ENCODE results near the gene RFNG.
A peak's percentile ranks its signal among the peaks of the same experiment; 100 is the strongest.

Gene RFNG

GRCh38 chr17:82076785-82077591 lies 25.4 kb upstream of the RFNG start:
- H3K27me3 Mint-ChIP-seq (ENCODE audit: low read depth): peaks cover 9% of the 10 kb centered on the region
- no peak overlapping the region for H3K4me3 Mint-ChIP-seq
- peak overlapping the region; percentile 48 to 73 (median 48) for H3K27ac Mint-ChIP-seq
- H3K36me3 Mint-ChIP-seq (ENCODE audit: low read depth): peaks cover 11% of the 10 kb centered on the region
- no peak for TF ChIP-seq CTCF (IDR thresholded peaks at IDR 0.05; ENCODE audit: unreplicated experiment in 3 of 3)
- H3K4me1 Mint-ChIP-seq: peaks cover 13% of the 10 kb centered on the region
- no peaks in the 10 kb centered on the region for H3K9me3 Mint-ChIP-seq

GRCh38 chr17:82076018-82076784 lies 24.6 kb upstream of the RFNG start:
- Mint-ChIP-seq H3K4me3 (no peak overlapping the region), H3K27me3 (ENCODE audit: low read depth) (peaks cover 9% of the 10 kb centered on the region), H3K4me1 (peaks cover 13% of the 10 kb centered on the region), H3K9me3 (no peaks in the 10 kb centered on the region), H3K36me3 (ENCODE audit: low read depth) (peaks cover 11% of the 10 kb centered on the region), H3K27ac (peak overlapping the region; percentile 48 to 73 (median 48))
- TF ChIP-seq CTCF (IDR thresholded peaks at IDR 0.05; ENCODE audit: unreplicated experiment in 3 of 3): no peak

GRCh38 chr17:82073446-82073845 lies 21.8 kb upstream of the RFNG start:
- Mint-ChIP-seq H3K4me3 (no peak overlapping the region), H3K9me3 (no peaks in the 10 kb centered on the region), H3K36me3 (ENCODE audit: low read depth) (peaks cover 7% of the 10 kb centered on the region), H3K4me1 (peaks cover 13% of the 10 kb centered on the region), H3K27me3 (ENCODE audit: low read depth) (peaks cover 9% of the 10 kb centered on the region), H3K27ac (no peak overlapping the region)
- no peak for TF ChIP-seq CTCF (IDR thresholded peaks at IDR 0.05; ENCODE audit: unreplicated experiment in 3 of 3)

- TF ChIP-seq CTCF (IDR thresholded peaks at IDR 0.05; ENCODE audit: unreplicated experiment in 3 of 3): no peak
- Mint-ChIP-seq H3K9me3 (no peaks in the 10 kb centered on the region), H3K4me1 (peaks cover 8% of the 10 kb centered on the region), H3K36me3 (ENCODE audit: low read depth) (peaks cover 1% of the 10 kb centered on the region), H3K27ac (no peak overlapping the region), H3K27me3 (ENCODE audit: low read depth) (peaks cover 9% of the 10 kb centered on the region), H3K4me3 (no peak overlapping the region)
Measured at GRCh38 chr17:82072827-82073226, 21.2 kb upstream of the RFNG start.

- no peak for TF ChIP-seq CTCF (IDR thresholded peaks at IDR 0.05; ENCODE audit: unreplicated experiment in 3 of 3)
- H3K27ac Mint-ChIP-seq: no peak overlapping the region
- H3K27me3 Mint-ChIP-seq (ENCODE audit: low read depth): peaks cover 9% of the 10 kb centered on the region
- H3K36me3 Mint-ChIP-seq (ENCODE audit: low read depth): no peaks in the 10 kb centered on the region
- H3K4me1 Mint-ChIP-seq: no peaks in the 10 kb centered on the region
- H3K4me3 Mint-ChIP-seq: no peak overlapping the region
- no peaks in the 10 kb centered on the region for H3K9me3 Mint-ChIP-seq
Measured at GRCh38 chr17:82070611-82071010, 19.0 kb upstream of the RFNG start.

Data from nephron (organoid).